Esophagus muscularis mucosa (tissue), 4 donors: ENCODE measurements around the gene CDC42EP4. TPM values are rescaled to one million over a fixed set of nuclear protein-coding genes. Genes with fewer than 3 reads are reported as not detected.
A peak's percentile ranks its signal among the peaks of the same experiment; 100 is the strongest.

Experiments
- DNase-seq: peaks from one replicate; pipeline ENCODE4 v3.0.0-alpha.2; 2017; ENCODE audit errors: extremely low spot score
- H3K27ac ChIP-seq, 4 donors: fragments of 200-600 bp; sonication (generic); replicated peaks in 1 of 4; 1 replicate in 3 of 4; 2 replicates in 1 of 4; pipeline ENCODE4 v1.5.1; 2016 to 2019; ENCODE audit warnings: mild to moderate bottlenecking in 1 of 4
- H3K27me3 ChIP-seq, 4 donors: fragments of 200-600 bp; sonication (generic); one replicate each; pipeline versions ENCODE4 v1.5.1 to v1.6.0; 2016 to 2019
- H3K36me3 ChIP-seq, 4 donors: fragments of 200-600 bp; sonication (generic); one replicate each; pipeline ENCODE4 v1.5.1; 2016 to 2019
- H3K4me1 ChIP-seq, 4 donors: fragments of 200-600 bp; sonication (generic); one replicate each; pipeline ENCODE4 v1.5.1; 2016 to 2019
- H3K4me3 ChIP-seq, 4 donors: fragments of 200-600 bp; sonication (generic); 1 replicate in 2 of 4; 2 replicates in 2 of 4; pipeline ENCODE4 v1.5.1; 2016 to 2019; ENCODE audit warnings: mild to moderate bottlenecking in 4 of 4, moderate library complexity in 1 of 4
- H3K9me3 ChIP-seq, 4 donors: fragments of 200-600 bp; sonication (generic); 1 replicate in 3 of 4; 2 replicates in 1 of 4; pipeline ENCODE4 v1.5.1; 2016 to 2019
- CTCF ChIP-seq, 3 experiments: fragments of 200-600 bp in 2 of 3; fragments of 450-650 bp in 1 of 3; sonication (generic) in 2 of 3; IDR thresholded peaks; one replicate each; pipeline ENCODE4 v1.5.1; 2017 to 2019; ENCODE audit warnings: antibody characterized with exemption in 3 of 3, mild to moderate bottlenecking in 2 of 3, moderate library complexity in 1 of 3
- EP300 ChIP-seq: sonication (generic); formaldehyde crosslinking; IDR thresholded peaks from one replicate; pipeline ENCODE4 v1.6.1; 2017; ENCODE audit warnings: antibody characterized with exemption
- POLR2A ChIP-seq: fragments of 450-650 bp; IDR thresholded peaks from one replicate; pipeline ENCODE4 v1.6.1; 2017; ENCODE audit warnings: antibody characterized with exemption, moderate library complexity, mild to moderate bottlenecking, low read depth
- POLR2AphosphoS5 ChIP-seq, 2 donors: sonication (generic); formaldehyde crosslinking; IDR thresholded peaks; one replicate each; pipeline ENCODE4 v1.6.1; 2017; ENCODE audit warnings: antibody characterized with exemption in 2 of 2
- WGBS: methylation state at CpG from one replicate; pipeline ENCODE4 v1.1.5; 2018; 5-methylcytosine and 5-hydroxymethylcytosine counted together
- intact Hi-C: fragments of 100-400 bp; cut with DNase I; formaldehyde crosslinking; loops from one replicate; pipeline ENCODE4 v1.15.1; 2023
- total RNA-seq, 4 donors: library from RNA; depleted of rRNA; stranded (reverse); fragments of >200 nt; gene quantifications; one replicate each; pipeline versions ENCODE4 v1.1.0 to v1.2.1, GENCODE V29; 2016

CDC42EP4 gene
- total RNA-seq, 4 donors from 2014 or later: 48.6 to 129 (median 104) TPM

- 81% methylated on average over 5 of the region's 9 CpGs for WGBS
- Histone ChIP-seq H3K36me3 (no peaks in the 10 kb centered on the region), H3K27ac (no peak overlapping the region), H3K4me1 (peaks cover 20 to 35% (median 25%) of the 10 kb centered on the region in 4 donors), H3K4me3 (no peak overlapping the region), H3K9me3 (no peaks in the 10 kb centered on the region), H3K27me3 (no peaks in the 10 kb centered on the region)
- intact Hi-C loops: no loop called here
- TF ChIP-seq EP300 (no peak), CTCF (IDR thresholded peaks at IDR 0.05) (no peak), POLR2AphosphoS5 (IDR thresholded peaks at IDR 0.05) (no peak), POLR2A (no peak)
- DNase-seq: no peak
Observed at GRCh38 chr17:73358668-73359067, 46.9 kb upstream of the CDC42EP4 start.

GRCh38 chr17:73357981-73358380 lies 46.2 kb upstream of the CDC42EP4 start:
- H3K4me1 ChIP-seq: peaks cover 20 to 35% (median 25%) of the 10 kb centered on the region in 4 donors
- no peaks in the 10 kb centered on the region for H3K9me3 ChIP-seq
- peak overlapping the region in 1 of 4 donors; percentile 57 for H3K27ac ChIP-seq
- no peak for TF ChIP-seq POLR2A
- TF ChIP-seq CTCF (IDR thresholded peaks at IDR 0.05): no peak
- TF ChIP-seq POLR2AphosphoS5 (IDR thresholded peaks at IDR 0.05): no peak
- no peak for TF ChIP-seq EP300
- H3K36me3 ChIP-seq: no peaks in the 10 kb centered on the region
- H3K4me3 ChIP-seq: no peak overlapping the region
- intact Hi-C loops: no loop called here
- WGBS: 88% methylated on average over 8 of the region's 19 CpGs
- no peak for DNase-seq
- H3K27me3 ChIP-seq: no peaks in the 10 kb centered on the region

GRCh38 chr17:73357318-73357717 lies 45.5 kb upstream of the CDC42EP4 start:
- Histone ChIP-seq H3K4me1 (peaks cover 20 to 35% (median 25%) of the 10 kb centered on the region in 4 donors), H3K4me3 (no peak overlapping the region), H3K36me3 (no peaks in the 10 kb centered on the region), H3K27ac (peak overlapping the region; percentile 44 to 74 (median 52)), H3K27me3 (no peaks in the 10 kb centered on the region), H3K9me3 (no peaks in the 10 kb centered on the region)
- DNase-seq: no peak
- TF ChIP-seq POLR2AphosphoS5 (IDR thresholded peaks at IDR 0.05): no peak
- TF ChIP-seq EP300: no peak
- no peak for TF ChIP-seq POLR2A
- no peak for TF ChIP-seq CTCF (IDR thresholded peaks at IDR 0.05)
- intact Hi-C loops: no loop called here
- 63% methylated on average over 8 of the region's 9 CpGs for WGBS

- no peak for DNase-seq
- no peaks in the 10 kb centered on the region for H3K36me3 ChIP-seq
- intact Hi-C loops: no loop called here
- H3K27me3 ChIP-seq: no peaks in the 10 kb centered on the region
- peaks cover 20 to 35% (median 25%) of the 10 kb centered on the region in 4 donors for H3K4me1 ChIP-seq
- H3K27ac ChIP-seq: peak overlapping the region; percentile 44 to 74 (median 52)
- WGBS: 80% methylated on average over 7 of the region's 8 CpGs
- H3K9me3 ChIP-seq: no peaks in the 10 kb centered on the region
- no peak overlapping the region for H3K4me3 ChIP-seq
- TF ChIP-seq EP300: no peak
- TF ChIP-seq POLR2A: no peak
- no peak for TF ChIP-seq POLR2AphosphoS5 (IDR thresholded peaks at IDR 0.05)
- TF ChIP-seq CTCF (IDR thresholded peaks at IDR 0.05): no peak
Observed at GRCh38 chr17:73356561-73357170, 44.9 kb upstream of the CDC42EP4 start.
